Measurements from ENCODE around the gene GALNS.

DNA sequence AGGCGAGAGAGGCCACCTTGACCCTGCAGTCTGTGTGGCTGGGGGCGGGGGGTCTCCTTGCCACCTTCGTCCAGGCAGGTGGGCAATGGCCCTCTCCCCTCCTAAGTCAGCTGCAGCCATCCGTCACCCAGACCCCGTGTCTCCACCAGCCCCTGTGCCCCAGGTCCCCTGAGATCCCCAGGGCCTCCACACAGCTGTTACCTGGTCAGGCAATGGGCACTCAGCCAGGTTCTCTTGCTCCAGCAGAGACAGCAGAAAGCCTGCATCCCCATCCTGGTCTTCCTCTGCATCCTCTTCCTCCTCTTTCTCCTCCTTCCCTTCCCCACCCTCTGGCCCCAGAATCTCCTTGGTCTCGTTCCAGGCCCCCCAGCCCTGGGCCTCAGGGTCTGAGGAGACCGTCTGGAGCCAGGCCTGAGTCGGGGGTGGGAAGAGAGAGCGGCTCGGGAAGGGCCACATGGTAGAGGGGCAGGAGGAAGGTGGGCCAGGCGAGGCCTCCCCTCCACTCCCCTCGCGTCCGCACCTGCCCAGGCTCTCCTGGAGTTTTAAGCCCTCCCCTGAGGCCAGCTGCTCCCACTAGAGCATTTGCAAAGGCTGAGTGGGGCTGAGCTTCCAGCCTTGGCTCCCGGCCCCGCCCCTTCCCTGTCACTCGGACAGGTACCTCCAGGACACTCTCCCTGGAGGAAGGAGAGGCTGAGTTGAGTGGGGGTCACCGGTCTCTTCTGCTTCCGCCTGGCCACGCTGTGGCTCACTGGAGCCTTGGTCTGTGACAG is 9.6 kb upstream of the GALNS start, which contains the start of gene PABPN1L:
- no peak for TF ChIP-seq EZH2 (IDR thresholded peaks at IDR 0.05)
- TF ChIP-seq POLR2AphosphoS5 (IDR thresholded peaks at IDR 0.05; ENCODE audit: borderline replicate concordance, low read depth, low read length) = no peak

Data from SK-N-MC (cell line).